ENCODE results near the gene GRB7. TPM values are rescaled to one million over a fixed set of nuclear protein-coding genes. Genes with fewer than 3 reads are reported as not detected.

Gene GRB7
- total and polyA plus RNA-seq, 2 of the 4 experiments (the other 2 are of a cell fraction): 0.18 to 0.36 TPM

GRCh38 chr17:39726617-39727016, 11.1 kb upstream of the GRB7 start:
- WGBS, 2 experiments (ENCODE audit: extremely low coverage in 2 of 2, insufficient read length in 1 of 2): 100% methylated on average over 2 of the region's 9 CpGs; no CpG with 5 or more reads in 1 of the 2 experiments
- H3K36me3 ChIP-seq (ENCODE audit: control insufficient read depth, insufficient read depth, low read length): peaks cover 52% of the 10 kb centered on the region

More at GRCh38 chr17:39726617-39727016, 11.1 kb upstream of the GRB7 start:
- no peak overlapping the region for H3K56ac ChIP-seq (ENCODE audit: extremely low read depth, insufficient read depth, low read length)
- BruUV-seq (replicated peaks): no TSS peak
- H3K4ac ChIP-seq (ENCODE audit: low read depth, low read length): no peak overlapping the region
- H2BK120ac ChIP-seq (ENCODE audit: low read depth, low read length): no peak overlapping the region
- no peak overlapping the region for H3K18ac ChIP-seq (ENCODE audit: low read depth, low read length)
- no peak overlapping the region for H3K4me3 ChIP-seq (ENCODE audit: insufficient read depth, low read depth, low read length)
- peaks cover 13% of the 10 kb centered on the region for H3K9me1 ChIP-seq (ENCODE audit: insufficient read depth, low read length)
- POLR2A ChIA-PET (ENCODE audit: unreplicated experiment): no interaction called here
- no peak overlapping the region for H2AFZ ChIP-seq (replicated peaks; ENCODE audit: low read length, poor library complexity)
- no peak overlapping the region for H3K4me2 ChIP-seq (ENCODE audit: low read depth, low read length)
- no peak overlapping the region for H4K5ac ChIP-seq (ENCODE audit: low read depth, low read length)
- no peak overlapping the region for H2AK5ac ChIP-seq (ENCODE audit: low read depth, low read length)
- H3K14ac ChIP-seq (replicated peaks; ENCODE audit: low read depth, low read length): no peak overlapping the region
- H4K8ac ChIP-seq (ENCODE audit: low read depth in 2 of 2, low read length in 2 of 2): no peak overlapping the region
- no peak for TF ChIP-seq CHD1 (IDR thresholded peaks at IDR 0.05; ENCODE audit: low read depth, low read length)
- no peak for TF ChIP-seq BHLHE40 (IDR thresholded peaks at IDR 0.05; ENCODE audit: low read depth, low read length)
- no peak for TF ChIP-seq CEBPB (IDR thresholded peaks at IDR 0.05; ENCODE audit: low read depth, low read length)
- no peak for TF ChIP-seq MAZ (IDR thresholded peaks at IDR 0.05; ENCODE audit: borderline replicate concordance, low read depth, low read length)
- TF ChIP-seq RFX5 (IDR thresholded peaks at IDR 0.05; ENCODE audit: low read depth, low read length): no peak
- TF ChIP-seq RAD21 (IDR thresholded peaks at IDR 0.05; ENCODE audit: low read length): no peak
- no peak overlapping the region for H2BK20ac ChIP-seq (ENCODE audit: low read depth, low read length)
- H3K79me1 ChIP-seq (ENCODE audit: low read depth in 1 of 2, low read length in 2 of 2): peaks cover 9 to 17% of the 10 kb centered on the region in 2 experiments
- no peaks in the 10 kb centered on the region for H3K27me3 ChIP-seq (ENCODE audit: control insufficient read depth, insufficient read depth, low read length)
- no peak overlapping the region for H2AK9ac ChIP-seq (replicated peaks; ENCODE audit: low read depth, low read length, poor library complexity)
- H3K4me1 ChIP-seq (ENCODE audit: control insufficient read depth, insufficient read depth, low read length): peaks cover 5% of the 10 kb centered on the region; the same call in 1 of the 2 replicates
- CTCF ChIA-PET: no interaction called here
- DNase-seq (no peak), ATAC-seq (ENCODE audit: low read depth) (no peak)
- no peak overlapping the region for H3K27ac ChIP-seq (ENCODE audit: insufficient read depth, low read length)
- H2BK15ac ChIP-seq (ENCODE audit: low read depth, low read length): no peak overlapping the region
- intact Hi-C loops (cut with micrococcal nuclease) (no loop called here), in situ Hi-C loops (cut with MboI; ENCODE audit: low sequenced_read_pairs) (no loop called here), dilution Hi-C loops (cut with HindIII; ENCODE audit: low sequenced_read_pairs, unreplicated experiment) (no loop called here)
- no peaks in the 10 kb centered on the region for H3K9me3 ChIP-seq (ENCODE audit: control insufficient read depth, insufficient read depth, low read length)
- no peaks in the 10 kb centered on the region; the same call in 1 of the 2 replicates for H4K20me1 ChIP-seq (ENCODE audit: insufficient read depth, low read length)
- H2BK5ac ChIP-seq (ENCODE audit: low read depth, low read length, poor library complexity, severe bottlenecking): no peak overlapping the region
- H3K23ac ChIP-seq (ENCODE audit: low read depth, low read length): no peak overlapping the region
- no peak overlapping the region for H3K9ac ChIP-seq (ENCODE audit: low read depth, low read length)
- no peak overlapping the region for H4K91ac ChIP-seq (ENCODE audit: insufficient read depth, low read depth, low read length)

Measured in IMR-90 (cell line).